HCT116 (cell line): ENCODE measurements around the gene PSMA6. TPM values are rescaled to one million over a fixed set of nuclear protein-coding genes. Genes with fewer than 3 reads are reported as not detected.

Experiments used
- ATAC-seq: fragments of 200-7000 bp; cut with Tn5 transposase; 2 replicates; pipeline ENCODE4 v1.9.1; 2020; ENCODE audit warnings: mild to moderate bottlenecking, moderate library complexity
- BruUV-seq: library from RNA; stranded (reverse); fragments of 400-500 nt; replicated peaks from 2 replicates; lab custom pipeline; 2021; lab: Mats Ljungman, UMichigan
- CTCF ChIA-PET: fragments of 300-600 bp; sonication (Branson Sonifier 250); formaldehyde crosslinking; loops from one replicate; lab custom pipeline; 2021; ENCODE audit warnings: antibody characterized with exemption; lab: Charles Lee
- POLR2A ChIA-PET: fragments of 300-600, 350-600 bp; sonication (Branson Sonifier 250); formaldehyde crosslinking; loops from one replicate; lab custom pipeline; 2021; ENCODE audit warnings: antibody characterized with exemption; lab: Charles Lee
- RAD21 ChIA-PET, 2 experiments: fragments of 300-600 bp; sonication (Branson Sonifier 250); formaldehyde crosslinking; loops; one replicate each; lab custom pipeline; 2023; ENCODE audit warnings: low total read pairs in 2 of 2; ENCODE audit not compliant: uncharacterized antibody in 2 of 2, unreplicated experiment in 2 of 2, low non-redundant PET in 1 of 2; lab: Charles Lee
- DNase-seq: peaks from one replicate; pipeline ENCODE4 v3.0.0-alpha.2; 2010; ENCODE audit warnings: low read depth, low spot score
- H2AFZ ChIP-seq: fragments of 200-600 bp; shearing (Covaris generic), sonication (generic); 2 replicates; pipeline ENCODE4 v1.6.1; 2017; ENCODE audit warnings: low read depth, mixed run types, mixed read lengths, antibody characterized with exemption, low read length; ENCODE audit not compliant: poor library complexity, severe bottlenecking
- H3K27ac ChIP-seq: 2 replicates; pipeline ENCODE4 v1.5.1; 2012; ENCODE audit warnings: low read depth, low read length
- H3K27me3 ChIP-seq: fragments of 200-600 bp; sonication (generic); 2 replicates; pipeline ENCODE4 v1.6.1; 2016; ENCODE audit warnings: mixed run types, low read length, mixed read lengths; ENCODE audit not compliant: insufficient read depth
- H3K36me3 ChIP-seq, 2 experiments: fragments of 200-500 bp in 1 of 2; fragments of 200-600 bp in 1 of 2; sonication (Bioruptor generic) in 1 of 2; sonication (generic) in 1 of 2; 2 replicates each; pipeline versions ENCODE4 v1.5.1 to v1.6.1; 2014 to 2016; ENCODE audit warnings: low read length in 2 of 2, inconsistent platforms in 1 of 2, mixed read lengths in 1 of 2, mixed run types in 1 of 2; ENCODE audit not compliant: insufficient read depth in 2 of 2, control insufficient read depth in 1 of 2
- H3K4me1 ChIP-seq, 2 experiments: fragments of 200-600 bp in 1 of 2; sonication (generic) in 1 of 2; 2 replicates each; pipeline versions ENCODE4 v1.5.1 to v1.6.1; 2012 to 2017; ENCODE audit warnings: low read length in 2 of 2, inconsistent platforms in 1 of 2, mild to moderate bottlenecking in 1 of 2, mixed read lengths in 1 of 2, mixed run types in 1 of 2, moderate library complexity in 1 of 2; ENCODE audit not compliant: insufficient read depth in 2 of 2, control insufficient read depth in 1 of 2
- H3K4me2 ChIP-seq: fragments of 200-600 bp; sonication (generic); 2 replicates; pipeline ENCODE4 v1.6.1; 2017; ENCODE audit warnings: mixed run types, low read length, mixed read lengths
- H3K4me3 ChIP-seq, 2 experiments: fragments of 200-600 bp in 1 of 2; sonication (generic) in 1 of 2; replicated peaks in 1 of 2; 2 replicates each; pipeline ENCODE4 v1.5.1; 2011 to 2016; ENCODE audit warnings: low read length in 2 of 2, control low read depth in 1 of 2, low read depth in 1 of 2, mild to moderate bottlenecking in 1 of 2, mixed read lengths in 1 of 2, mixed run types in 1 of 2
- H3K79me2 ChIP-seq: fragments of 200-600 bp; sonication (generic); 2 replicates; pipeline ENCODE4 v1.6.1; 2017; ENCODE audit warnings: mild to moderate bottlenecking, mixed run types, low read length, moderate library complexity, mixed read lengths; ENCODE audit not compliant: insufficient read depth
- H3K9ac ChIP-seq: fragments of 200-600 bp; sonication (generic); 2 replicates; pipeline ENCODE4 v1.6.1; 2016; ENCODE audit warnings: low read length, mixed read lengths
- H3K9me2 ChIP-seq: fragments of 200-600 bp; sonication (generic), shearing (Covaris generic); 2 replicates; pipeline ENCODE4 v1.6.1; 2017; ENCODE audit warnings: mixed run types, mild to moderate bottlenecking, moderate library complexity; ENCODE audit not compliant: insufficient read depth
- H3K9me3 ChIP-seq, 2 experiments: fragments of 200-500 bp in 1 of 2; fragments of 200-600 bp in 1 of 2; sonication (Bioruptor generic) in 1 of 2; sonication (generic) in 1 of 2; 2 replicates each; pipeline ENCODE4 v1.6.1; 2014 to 2017; ENCODE audit warnings: low read length in 2 of 2, mixed read lengths in 2 of 2, inconsistent platforms in 1 of 2, low read depth in 1 of 2, mild to moderate bottlenecking in 1 of 2, mixed run types in 1 of 2, moderate library complexity in 1 of 2; ENCODE audit not compliant: control insufficient read depth in 1 of 2, insufficient read depth in 1 of 2
- H4K20me1 ChIP-seq: fragments of 200-600 bp; sonication (generic), shearing (Covaris generic); 2 replicates; pipeline ENCODE4 v1.6.1; 2017; ENCODE audit warnings: mixed run types, mild to moderate bottlenecking, moderate library complexity; ENCODE audit not compliant: insufficient read depth
- CEBPB ChIP-seq: IDR thresholded peaks from 2 replicates; pipeline ENCODE4 v1.6.1; 2012; ENCODE audit warnings: low read depth
- EGR1 ChIP-seq: IDR thresholded peaks from 2 replicates; pipeline ENCODE4 v1.6.1; 2012; ENCODE audit warnings: low read depth
- EZH2phosphoT487 ChIP-seq: fragments of 200-600 bp; IDR thresholded peaks from 2 replicates; pipeline ENCODE4 v1.6.1; 2018; ENCODE audit warnings: antibody characterized with exemption, borderline replicate concordance
- FOSL1 ChIP-seq: IDR thresholded peaks from 2 replicates; pipeline ENCODE4 v1.6.1; 2012; ENCODE audit warnings: low read depth
- POLR2A ChIP-seq: IDR thresholded peaks from 2 replicates; pipeline ENCODE4 v1.7.0; 2011; ENCODE audit warnings: borderline replicate concordance; ENCODE audit not compliant: insufficient read depth, insufficient read length; ENCODE audit errors: extremely low read depth
- POLR2AphosphoS5 ChIP-seq: IDR thresholded peaks from 2 replicates; pipeline ENCODE4 v1.6.1; 2011; ENCODE audit warnings: mild to moderate bottlenecking, low read depth, low read length, moderate library complexity
- SIN3A ChIP-seq: IDR thresholded peaks from 2 replicates; pipeline ENCODE4 v1.6.1; 2012; ENCODE audit warnings: low read depth
- SRF ChIP-seq: IDR thresholded peaks from 2 replicates; pipeline ENCODE4 v1.6.1; 2012; ENCODE audit warnings: low read depth
- ZFX ChIP-seq: fragments of 450-650 bp; IDR thresholded peaks from 2 replicates; pipeline ENCODE4 v1.6.1; 2017
- intact Hi-C: fragments of 100-400 bp; cut with micrococcal nuclease; formaldehyde crosslinking; loops from 2 replicates; pipeline ENCODE4 v1.10.0; 2022
- total RNA-seq: library from RNA; stranded (reverse); gene quantifications from one replicate; pipeline ENCODE4 v1.2.1, GENCODE V29; 2021; ENCODE audit not compliant: unreplicated experiment

The PSMA6 gene
- total RNA-seq, 1 experiment from 2014 or later, result 194 TPM

DNA sequence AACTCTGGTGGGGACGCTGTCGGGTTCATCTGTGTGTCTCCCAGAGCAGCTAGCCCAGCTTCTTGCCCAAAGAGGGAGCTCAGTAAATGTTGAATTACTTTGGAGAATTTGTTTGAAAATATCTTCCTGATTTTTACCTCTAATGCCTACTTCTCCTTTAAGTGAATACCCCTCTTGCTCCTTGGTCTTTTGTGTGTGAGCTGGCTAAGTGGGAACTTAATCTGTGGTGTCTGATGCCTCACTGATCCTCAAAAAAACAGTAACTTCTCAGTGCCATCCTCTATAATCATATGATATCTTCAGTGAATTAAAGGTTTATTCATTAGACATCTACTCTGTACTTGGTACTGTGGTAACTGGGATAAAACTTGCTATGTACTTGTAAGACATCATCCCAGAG, 7.7 kb upstream of the PSMA6 start:
- H3K4me2 ChIP-seq, result no peak overlapping the region
- POLR2A ChIA-PET, result no interaction called here

DNA sequence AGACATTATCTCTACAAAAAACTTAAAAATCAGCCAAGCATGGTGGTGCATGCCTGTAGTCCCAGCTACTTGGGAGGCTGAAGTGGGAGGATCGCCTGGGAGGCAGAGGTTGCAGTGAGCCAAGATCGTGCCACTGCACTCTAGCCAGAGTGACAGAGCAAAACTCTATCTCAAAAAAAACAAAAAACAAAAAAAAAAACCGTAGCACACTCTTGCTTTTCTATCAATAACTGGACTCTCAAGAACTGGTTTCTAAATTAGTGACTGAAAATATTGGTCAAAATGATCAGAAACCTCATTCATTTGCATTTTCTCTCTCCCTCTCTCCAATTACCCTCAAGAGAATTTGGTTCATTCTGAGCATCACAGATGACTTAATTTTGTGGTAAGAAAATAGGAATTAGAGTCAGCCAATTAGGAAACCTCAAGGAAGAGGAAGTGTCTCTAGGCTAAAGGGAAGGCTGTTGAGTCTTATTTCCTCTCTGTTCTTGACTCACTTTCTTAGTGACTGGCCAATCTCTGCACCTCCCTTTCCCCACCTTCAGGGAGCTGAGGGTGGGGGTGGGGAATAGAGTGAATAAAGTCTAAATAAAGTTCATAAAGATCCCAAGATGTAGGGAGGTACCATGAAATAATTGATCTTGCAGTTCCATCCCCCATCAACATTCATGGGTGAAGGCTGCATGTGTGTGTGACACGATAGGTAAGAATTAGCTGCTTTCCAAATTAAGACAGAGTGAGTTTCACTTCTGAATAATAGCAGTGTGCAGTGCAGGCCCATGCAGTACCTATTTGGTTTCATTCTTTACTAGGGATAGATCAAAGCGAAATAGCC, 6.8 kb upstream of the PSMA6 start:
- POLR2A ChIA-PET, result no interaction called here
- no peaks in the 10 kb centered on the region for H3K79me2 ChIP-seq
- CTCF ChIA-PET, result no interaction called here
- ATAC-seq (no peak), DNase-seq (no peak)
- no TSS peak for BruUV-seq
- H3K9ac ChIP-seq, result no peak overlapping the region
- H3K36me3 ChIP-seq, result no peaks in the 10 kb centered on the region
- H3K9me2 ChIP-seq, result no peaks in the 10 kb centered on the region
- H3K27ac ChIP-seq, result no peak overlapping the region
- no peak for TF ChIP-seq EGR1
- no peak for TF ChIP-seq POLR2A
- TF ChIP-seq FOSL1, result no peak
- H3K4me3 ChIP-seq, result no peak overlapping the region
- intact Hi-C loops, result no loop called here
- no peaks in the 10 kb centered on the region for H3K9me3 ChIP-seq
- no peaks in the 10 kb centered on the region for H3K4me1 ChIP-seq
- H2AFZ ChIP-seq, result no peak overlapping the region
- no peaks in the 10 kb centered on the region for H4K20me1 ChIP-seq
- H3K27me3 ChIP-seq, result no peaks in the 10 kb centered on the region
- no peak overlapping the region for H3K4me2 ChIP-seq
- RAD21 ChIA-PET, result no interaction called here

More for the DNA sequence above, 7.7 kb upstream of the PSMA6 start:
- Histone ChIP-seq H3K79me2 (no peaks in the 10 kb centered on the region), H3K4me3 (no peak overlapping the region), H3K27me3 (no peaks in the 10 kb centered on the region), H3K9me3 (no peaks in the 10 kb centered on the region), H2AFZ (no peak overlapping the region), H3K9ac (no peak overlapping the region), H4K20me1 (no peaks in the 10 kb centered on the region), H3K4me1 (no peaks in the 10 kb centered on the region), H3K9me2 (no peaks in the 10 kb centered on the region), H3K27ac (no peak overlapping the region), H3K36me3 (no peaks in the 10 kb centered on the region)
- RAD21 ChIA-PET, result no interaction called here
- DNase-seq (no peak), ATAC-seq (no peak)
- TF ChIP-seq ZFX (no peak), CEBPB (no peak), POLR2AphosphoS5 (no peak), EGR1 (no peak), EZH2phosphoT487 (no peak), SRF (no peak), SIN3A (no peak)
- CTCF ChIA-PET, result interaction anchor here (0.8 kb wide), 1 partner anchor 69 kb away, joined by 3 read pairs; no protein-coding TSS in a partner anchor
- BruUV-seq, result no TSS peak
- intact Hi-C loops, result no loop called here
